Measurements from ENCODE around the gene TRH. TPM values are rescaled to one million over a fixed set of nuclear protein-coding genes. Genes with fewer than 3 reads are reported as not detected.

The TRH gene
- total and polyA plus RNA-seq, 12 donors, result 0.01 to 0.28 TPM; not detected in 10

DNA sequence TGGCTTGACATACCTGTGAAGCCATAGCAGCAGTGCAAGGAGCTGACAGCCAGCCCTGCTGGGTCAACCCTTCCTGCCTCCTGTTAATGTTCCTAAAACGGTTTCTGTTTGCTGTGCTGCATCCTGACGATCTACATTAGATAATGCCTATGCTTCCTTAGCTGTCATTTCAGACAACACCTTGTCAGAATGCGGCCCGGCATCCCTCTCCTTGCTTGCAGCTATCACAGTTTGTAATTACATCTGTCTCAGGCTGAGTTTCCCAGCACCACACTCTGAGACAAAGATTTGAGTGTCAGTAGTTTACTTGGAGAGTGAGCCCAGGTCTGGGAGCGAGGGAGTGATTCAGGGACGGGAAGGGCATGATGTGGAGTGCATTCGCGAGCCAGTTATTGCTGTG is 9.0 kb downstream of the TRH start:
- 62 to 63% methylated on average over 8 of the region's 8 CpGs for WGBS, 2 donors

DNA sequence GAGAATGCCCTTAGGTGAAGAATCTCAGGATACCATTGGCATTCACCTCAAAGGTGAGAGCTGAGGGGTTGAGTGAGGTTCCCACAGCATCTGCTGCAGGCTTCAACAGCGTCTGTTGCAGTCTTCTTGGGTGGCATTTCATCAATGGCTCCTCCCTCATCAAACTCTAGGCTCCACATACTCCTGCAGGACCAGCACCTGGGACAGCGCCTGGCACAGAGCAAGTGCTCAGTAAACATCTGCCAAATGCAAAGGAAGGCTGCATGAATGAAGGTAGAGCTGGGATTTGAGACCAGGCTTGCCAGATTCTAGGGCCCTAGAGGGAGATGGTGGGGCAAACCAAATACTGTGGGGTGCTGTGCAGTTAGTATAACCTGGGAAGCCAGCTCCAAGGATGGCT is 9.6 kb downstream of the TRH start:
- peaks cover 0 to 21% (median 13%) of the 10 kb centered on the region in 7 donors for H3K27me3 ChIP-seq
- intact Hi-C loops (cut with DNase I), result no loop called here
- no peak overlapping the region for H3K4me3 ChIP-seq
- DNase-seq (no peak), ATAC-seq (no peak)
- no peaks in the 10 kb centered on the region for H3K4me1 ChIP-seq
- no peaks in the 10 kb centered on the region for H3K36me3 ChIP-seq
- H3K9me3 ChIP-seq, result no peaks in the 10 kb centered on the region
- H3K27ac ChIP-seq, result no peak overlapping the region
- 80 to 88% methylated on average over 2 of the region's 2 CpGs for WGBS, 2 donors
- TF ChIP-seq, protein P1, sequence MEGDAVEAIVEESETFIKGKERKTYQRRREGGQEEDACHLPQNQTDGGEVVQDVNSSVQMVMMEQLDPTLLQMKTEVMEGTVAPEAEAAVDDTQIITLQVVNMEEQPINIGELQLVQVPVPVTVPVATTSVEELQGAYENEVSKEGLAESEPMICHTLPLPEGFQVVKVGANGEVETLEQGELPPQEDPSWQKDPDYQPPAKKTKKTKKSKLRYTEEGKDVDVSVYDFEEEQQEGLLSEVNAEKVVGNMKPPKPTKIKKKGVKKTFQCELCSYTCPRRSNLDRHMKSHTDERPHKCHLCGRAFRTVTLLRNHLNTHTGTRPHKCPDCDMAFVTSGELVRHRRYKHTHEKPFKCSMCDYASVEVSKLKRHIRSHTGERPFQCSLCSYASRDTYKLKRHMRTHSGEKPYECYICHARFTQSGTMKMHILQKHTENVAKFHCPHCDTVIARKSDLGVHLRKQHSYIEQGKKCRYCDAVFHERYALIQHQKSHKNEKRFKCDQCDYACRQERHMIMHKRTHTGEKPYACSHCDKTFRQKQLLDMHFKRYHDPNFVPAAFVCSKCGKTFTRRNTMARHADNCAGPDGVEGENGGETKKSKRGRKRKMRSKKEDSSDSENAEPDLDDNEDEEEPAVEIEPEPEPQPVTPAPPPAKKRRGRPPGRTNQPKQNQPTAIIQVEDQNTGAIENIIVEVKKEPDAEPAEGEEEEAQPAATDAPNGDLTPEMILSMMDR (IDR thresholded peaks at IDR 0.05), result no peak

More for the DNA sequence above, 9.0 kb downstream of the TRH start:
- Histone ChIP-seq H3K4me1 (no peaks in the 10 kb centered on the region), H3K36me3 (no peaks in the 10 kb centered on the region), H3K27ac (no peak overlapping the region), H3K27me3 (peaks cover 0 to 25% (median 18%) of the 10 kb centered on the region in 7 donors), H3K9me3 (no peaks in the 10 kb centered on the region), H3K4me3 (no peak overlapping the region)
- TF ChIP-seq, protein P1 (IDR thresholded peaks at IDR 0.05), result no peak
- ATAC-seq (no peak), DNase-seq (no peak)
- intact Hi-C loops (cut with DNase I), result no loop called here

DNA sequence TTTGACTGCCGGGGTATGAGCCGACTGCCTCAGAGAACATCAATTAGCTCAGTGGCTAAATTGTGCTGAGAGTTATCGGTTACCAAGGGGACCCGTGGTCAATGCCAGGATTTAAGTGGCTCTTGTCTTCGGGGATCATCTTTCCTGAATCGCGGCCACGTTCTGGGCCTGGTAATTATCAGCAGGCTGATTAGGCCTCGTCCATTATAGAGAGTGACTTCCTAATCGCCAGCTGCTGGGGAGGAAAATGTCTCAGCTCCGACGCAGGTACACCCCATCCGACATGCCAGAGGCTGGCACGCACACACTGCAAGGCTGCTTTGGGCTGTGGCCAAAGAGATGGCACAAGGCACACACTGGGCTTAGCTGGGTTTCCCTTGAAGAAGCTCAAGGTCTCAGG is 10.6 kb downstream of the TRH start:
- peaks cover 0 to 14% (median 4%) of the 10 kb centered on the region in 7 donors for H3K27me3 ChIP-seq
- peak in 1 of 2 donors; percentile 50 for DNase-seq
- ATAC-seq, result peak in 6 of 8 donors; percentile 55 to 88 (median 78)

DNA sequence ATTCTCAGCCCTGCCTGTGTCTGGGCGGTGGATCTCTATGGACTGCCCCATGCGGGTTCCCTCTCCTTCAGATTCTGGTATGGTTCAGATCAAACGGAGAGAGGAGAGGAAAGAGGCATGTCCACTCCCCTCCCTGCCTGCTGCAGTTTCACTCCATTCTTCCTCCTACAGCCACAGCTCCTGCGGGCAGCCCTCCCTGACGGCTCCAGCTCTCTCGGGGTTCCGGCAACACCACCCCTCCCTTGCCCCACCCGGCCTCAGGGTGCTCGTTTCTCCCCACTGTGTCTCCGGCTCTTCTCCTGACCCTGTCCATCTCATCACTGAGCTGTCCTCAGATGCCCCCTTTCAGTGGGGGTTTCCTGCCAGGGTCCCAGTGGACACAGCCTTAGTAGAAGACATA is 13.9 kb downstream of the TRH start:
- Histone ChIP-seq H3K27ac (no peak overlapping the region), H3K4me3 (no peak overlapping the region), H3K36me3 (no peaks in the 10 kb centered on the region), H3K27me3 (peaks cover 0 to 7% (median 0%) of the 10 kb centered on the region in 7 donors), H3K9me3 (peaks cover 0 to 5% (median 0%) of the 10 kb centered on the region in 11 donors), H3K4me1 (no peaks in the 10 kb centered on the region)
- ATAC-seq (no peak), DNase-seq (no peak)
- intact Hi-C loops (cut with DNase I), result no loop called here
- TF ChIP-seq, protein P1 (IDR thresholded peaks at IDR 0.05), result no peak
- WGBS, 2 donors, result 68 to 72% methylated on average over 10 of the region's 10 CpGs

More for the DNA sequence above, 10.6 kb downstream of the TRH start:
- TF ChIP-seq, protein P1 (IDR thresholded peaks at IDR 0.05), result no peak
- no peaks in the 10 kb centered on the region for H3K9me3 ChIP-seq
- intact Hi-C loops (cut with DNase I), result no loop called here
- no peak overlapping the region for H3K27ac ChIP-seq
- no peak overlapping the region for H3K4me3 ChIP-seq
- H3K36me3 ChIP-seq, result no peaks in the 10 kb centered on the region
- H3K4me1 ChIP-seq, result no peaks in the 10 kb centered on the region
- 39 to 61% methylated on average over 14 of the region's 14 CpGs for WGBS, 2 donors
